GM10847 (cell line): ENCODE data around the gene RAPGEF4.

ENCODE experiments used
- POLR2A ChIP-seq: IDR thresholded peaks from 2 replicates; pipeline ENCODE4 v1.6.1; 2011; ENCODE audit not compliant: insufficient read length; ENCODE audit errors: extremely low read depth

The RAPGEF4 gene

GRCh38 chr2:173090276-173090877 lies 354.7 kb downstream of the RAPGEF4 start:
- TF ChIP-seq POLR2A, result no peak

DNA sequence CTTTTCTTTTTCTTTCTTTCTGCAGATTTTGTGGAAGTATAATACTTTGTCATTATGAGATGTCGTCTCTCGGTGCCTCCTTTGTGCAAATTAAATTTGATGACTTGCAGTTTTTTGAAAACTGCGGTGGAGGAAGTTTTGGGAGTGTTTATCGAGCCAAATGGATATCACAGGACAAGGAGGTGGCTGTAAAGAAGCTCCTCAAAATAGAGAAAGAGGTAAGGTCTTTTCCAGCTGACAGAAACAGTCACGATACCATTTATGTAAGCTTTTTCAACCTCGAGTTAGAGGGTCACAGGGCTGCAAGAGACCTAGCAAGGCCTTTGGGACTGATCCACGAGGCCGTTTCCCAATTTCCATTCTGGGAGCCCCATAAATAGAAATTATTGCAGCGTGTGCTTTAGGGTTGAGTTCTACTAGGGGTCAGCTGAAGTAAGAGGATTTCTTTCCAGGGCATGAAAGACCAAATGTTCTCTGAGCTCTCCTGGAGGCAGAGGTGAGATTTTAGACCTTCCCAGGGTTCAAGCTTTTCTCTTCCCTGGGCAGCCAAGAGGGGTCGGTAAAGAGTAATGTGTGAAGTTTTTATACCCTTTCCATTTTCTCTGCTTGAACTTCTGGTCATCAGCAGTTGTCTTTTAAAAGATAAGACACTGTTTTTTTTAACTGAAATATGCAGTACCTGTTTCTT lies 355.5 kb downstream of the RAPGEF4 start:
- no peak for TF ChIP-seq POLR2A

- TF ChIP-seq POLR2A, result no peak
Measured at GRCh38 chr2:173091910-173092309, 356.3 kb downstream of the RAPGEF4 start.

DNA sequence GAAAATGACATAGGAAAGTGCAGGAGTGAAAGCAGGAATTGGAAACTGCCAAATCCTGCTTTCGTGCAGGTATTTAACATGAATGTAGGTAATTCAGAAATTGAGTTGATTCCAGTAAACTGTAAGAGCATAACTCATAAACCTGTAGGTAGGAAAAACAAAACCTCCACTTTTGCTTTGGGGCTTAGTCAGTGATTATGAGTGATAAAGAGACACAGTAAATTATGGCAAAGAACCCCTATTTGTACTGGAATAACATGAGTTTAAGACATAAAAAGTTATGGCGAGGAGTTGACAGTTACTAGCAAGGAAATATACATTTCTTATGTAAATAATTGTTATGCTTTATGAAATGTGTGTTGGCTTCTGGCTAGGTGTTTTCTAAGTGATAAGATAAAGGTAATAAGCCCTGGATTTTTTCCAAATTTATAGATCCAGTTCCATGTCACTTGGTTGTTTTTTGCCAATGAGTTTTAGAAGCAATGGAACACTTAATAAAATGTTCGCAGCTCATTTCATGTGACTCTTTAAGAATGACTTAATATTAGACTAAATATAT lies 357.3 kb downstream of the RAPGEF4 start:
- no peak for TF ChIP-seq POLR2A

GRCh38 chr2:173094731-173095130 lies 359.1 kb downstream of the RAPGEF4 start:
- TF ChIP-seq POLR2A, result no peak

- TF ChIP-seq POLR2A, result no peak
Measured at GRCh38 chr2:173095356-173095755, 359.7 kb downstream of the RAPGEF4 start.

- no peak for TF ChIP-seq POLR2A
Measured at GRCh38 chr2:173099271-173099670, 363.6 kb downstream of the RAPGEF4 start.

- TF ChIP-seq POLR2A, result no peak
Measured at GRCh38 chr2:173099804-173100203, 364.2 kb downstream of the RAPGEF4 start.

DNA sequence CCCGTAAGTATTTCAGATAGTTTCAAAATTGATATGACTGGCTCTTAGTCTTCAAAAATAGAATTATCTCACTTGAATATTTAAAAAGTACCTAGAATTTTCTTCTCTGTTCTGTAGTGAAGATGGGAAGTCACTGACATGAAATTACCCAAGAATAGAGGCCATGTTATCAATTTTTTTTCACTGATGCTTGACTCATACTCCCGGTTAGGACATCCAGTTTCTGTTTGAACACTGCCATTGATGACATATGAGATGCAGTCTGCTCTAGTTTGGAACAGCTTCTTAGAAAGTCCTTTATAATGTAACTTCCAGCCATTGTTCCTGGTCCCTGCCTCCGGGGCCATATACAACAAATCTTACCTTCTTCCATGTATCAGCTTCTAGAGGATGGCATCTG lies 366.0 kb downstream of the RAPGEF4 start:
- no peak for TF ChIP-seq POLR2A
